Common myeloid progenitor, CD34-positive (primary cell): ENCODE results near the gene FASTK.

Experiments
- CTCF ChIA-PET: fragments of 350-600 bp; sonication (Branson Sonifier 250); formaldehyde crosslinking; loops from one replicate; lab custom pipeline; 2021; ENCODE audit warnings: antibody characterized with exemption; lab: Charles Lee
- POLR2A ChIA-PET: fragments of 350-600 bp; sonication (Branson Sonifier 250); formaldehyde crosslinking; loops from one replicate; lab custom pipeline; 2021; ENCODE audit warnings: antibody characterized with exemption; lab: Charles Lee
- DNase-seq, 3 donors: peaks; one replicate each; pipeline versions ENCODE4 v3.0.0 to v3.0.0-alpha.2; 2013
- H3K27ac ChIP-seq, 2 experiments: 1 replicate in 1 of 2; 2 replicates in 1 of 2; pipeline ENCODE4 v1.7.0; 2013; ENCODE audit warnings: inconsistent platforms in 2 of 2, low read length in 2 of 2, mild to moderate bottlenecking in 2 of 2, low read depth in 1 of 2, moderate library complexity in 1 of 2; ENCODE audit not compliant: severe bottlenecking in 2 of 2, insufficient read depth in 1 of 2, poor library complexity in 1 of 2
- H3K27me3 ChIP-seq, 5 experiments: replicated peaks in 2 of 5; 1 replicate in 3 of 5; 2 replicates in 2 of 5; pipeline versions ENCODE4 v1.6.1 to v1.7.0; 2013; ENCODE audit warnings: low read length in 4 of 5, mild to moderate bottlenecking in 2 of 5, moderate library complexity in 2 of 5, inconsistent platforms in 1 of 5; ENCODE audit not compliant: insufficient read depth in 5 of 5, control insufficient read depth in 4 of 5
- H3K36me3 ChIP-seq, 4 experiments: 1 replicate in 2 of 4; 2 replicates in 2 of 4; pipeline versions ENCODE4 v1.6.1 to v1.7.0; 2013; ENCODE audit warnings: low read length in 3 of 4, control low read depth in 1 of 4, mild to moderate bottlenecking in 1 of 4; ENCODE audit not compliant: control insufficient read depth in 4 of 4, insufficient read depth in 4 of 4
- H3K4me1 ChIP-seq, 4 experiments: 1 replicate in 3 of 4; 2 replicates in 1 of 4; pipeline versions ENCODE4 v1.6.1 to v1.7.1; 2013; ENCODE audit warnings: low read length in 3 of 4, mild to moderate bottlenecking in 3 of 4, control low read depth in 1 of 4, inconsistent platforms in 1 of 4, moderate library complexity in 1 of 4; ENCODE audit not compliant: control insufficient read depth in 4 of 4, insufficient read depth in 4 of 4; ENCODE audit errors: control extremely low read depth in 1 of 4
- H3K4me3 ChIP-seq, 7 experiments: 1 replicate in 4 of 7; 2 replicates in 3 of 7; pipeline versions ENCODE4 v1.5.1 to v1.7.0; 2013; ENCODE audit warnings: mild to moderate bottlenecking in 7 of 7, low read length in 6 of 7, moderate library complexity in 6 of 7, inconsistent platforms in 2 of 7, low read depth in 2 of 7, control low read depth in 1 of 7; ENCODE audit not compliant: insufficient read depth in 4 of 7, control insufficient read depth in 1 of 7; ENCODE audit errors: extremely low read depth in 1 of 7
- H3K9me3 ChIP-seq, 5 experiments: 1 replicate in 4 of 5; 2 replicates in 1 of 5; pipeline versions ENCODE4 v1.6.1 to v1.7.1; 2013; ENCODE audit warnings: low read length in 4 of 5, mild to moderate bottlenecking in 2 of 5, inconsistent platforms in 1 of 5, low read depth in 1 of 5, moderate library complexity in 1 of 5; ENCODE audit not compliant: control insufficient read depth in 4 of 5, insufficient read depth in 2 of 5; ENCODE audit errors: control extremely low read depth in 1 of 5
- WGBS: methylation state at CpG from one replicate; pipeline ENCODE4 v1.1.5; 2013; ENCODE audit not compliant: insufficient coverage; 5-methylcytosine and 5-hydroxymethylcytosine counted together

Gene FASTK

GRCh38 chr7:151078233-151079040 lies 2.2 kb downstream of the FASTK start:
- Histone ChIP-seq H3K4me3 (no peak overlapping the region), H3K36me3 (peaks cover 2 to 67% (median 32%) of the 10 kb centered on the region in 4 experiments), H3K4me1 (peaks cover 3 to 40% (median 36%) of the 10 kb centered on the region in 4 experiments), H3K27me3 (no peaks in the 10 kb centered on the region), H3K27ac (no peak overlapping the region), H3K9me3 (no peaks in the 10 kb centered on the region)
- POLR2A ChIA-PET: no interaction called here
- no peak for DNase-seq
- 83% methylated on average over 17 of the region's 22 CpGs for WGBS
- CTCF ChIA-PET: interaction anchor here (1.0 to 8.5 kb wide), 8 partner anchors 10 to 37 kb away, joined by 3 to 64 read pairs (median 12); partner anchors contain the start of genes CDK5 and SLC4A2

- Histone ChIP-seq H3K4me3 (no peak overlapping the region), H3K27ac (no peak overlapping the region), H3K36me3 (peaks cover 2 to 68% (median 34%) of the 10 kb centered on the region in 4 experiments), H3K9me3 (no peaks in the 10 kb centered on the region), H3K4me1 (peaks cover 3 to 38% (median 34%) of the 10 kb centered on the region in 4 experiments), H3K27me3 (no peaks in the 10 kb centered on the region)
- POLR2A ChIA-PET: interaction anchor here (1.1 kb wide), 1 partner anchor 12 kb away, joined by 4 read pairs; no protein-coding TSS in a partner anchor
- 92% methylated on average over 6 of the region's 10 CpGs for WGBS
- DNase-seq: no peak
- CTCF ChIA-PET: interaction anchor here (0.7 to 8.5 kb wide), 11 partner anchors 9 to 47 kb away, joined by 3 to 64 read pairs (median 5); partner anchors contain the start of genes CDK5 and SLC4A2
Measured at GRCh38 chr7:151077705-151078232, 2.8 kb downstream of the FASTK start.

GRCh38 chr7:151076863-151077704 lies 3.5 kb downstream of the FASTK start:
- Histone ChIP-seq H3K4me3 (no peak overlapping the region), H3K27ac (no peak overlapping the region), H3K27me3 (no peaks in the 10 kb centered on the region), H3K9me3 (no peaks in the 10 kb centered on the region), H3K36me3 (peaks cover 2 to 68% (median 38%) of the 10 kb centered on the region in 4 experiments), H3K4me1 (peaks cover 3 to 31% (median 27%) of the 10 kb centered on the region in 4 experiments)
- POLR2A ChIA-PET: interaction anchor here (1.1 kb wide), 1 partner anchor 13 kb away, joined by 4 read pairs; no protein-coding TSS in a partner anchor
- 90% methylated on average over 20 of the region's 33 CpGs for WGBS
- CTCF ChIA-PET: interaction anchor here (0.7 to 8.5 kb wide), 10 partner anchors 9 to 48 kb away, joined by 3 to 64 read pairs (median 5); partner anchors contain the start of genes CDK5 and SLC4A2
- peak in 2 of 3 donors; percentile 39 to 44 for DNase-seq

- no peak overlapping the region for H3K27ac ChIP-seq
- POLR2A ChIA-PET: no interaction called here
- H3K4me1 ChIP-seq: peaks cover 3 to 20% (median 17%) of the 10 kb centered on the region in 4 experiments
- H3K36me3 ChIP-seq: peaks cover 4 to 68% (median 46%) of the 10 kb centered on the region in 4 experiments
- DNase-seq: no peak
- CTCF ChIA-PET: interaction anchor here (0.7 to 8.5 kb wide), 9 partner anchors 8 to 39 kb away, joined by 3 to 64 read pairs (median 7); partner anchors contain the start of genes CDK5 and SLC4A2
- WGBS: 92% methylated on average over 8 of the region's 22 CpGs
- no peak overlapping the region for H3K4me3 ChIP-seq
- no peaks in the 10 kb centered on the region for H3K27me3 ChIP-seq
- no peaks in the 10 kb centered on the region for H3K9me3 ChIP-seq
Measured at GRCh38 chr7:151075978-151076426, 4.6 kb downstream of the FASTK start.

GRCh38 chr7:151075662-151075971 lies 5.0 kb downstream of the FASTK start:
- H3K36me3 ChIP-seq: peaks cover 4 to 72% (median 48%) of the 10 kb centered on the region in 4 experiments
- POLR2A ChIA-PET: no interaction called here
- no peak overlapping the region for H3K4me3 ChIP-seq
- H3K27ac ChIP-seq: no peak overlapping the region
- H3K27me3 ChIP-seq: no peaks in the 10 kb centered on the region
- CTCF ChIA-PET: interaction anchor here (1.2 to 8.5 kb wide), 5 partner anchors 10 to 35 kb away, joined by 3 to 64 read pairs (median 19); partner anchors contain the start of genes CDK5 and SLC4A2
- peaks cover 3 to 17% (median 15%) of the 10 kb centered on the region in 4 experiments for H3K4me1 ChIP-seq
- DNase-seq: no peak
- WGBS: 94% methylated on average over 6 of the region's 7 CpGs
- H3K9me3 ChIP-seq: no peaks in the 10 kb centered on the region

GRCh38 chr7:151074817-151075661 lies 5.6 kb downstream of the FASTK start:
- Histone ChIP-seq H3K4me3 (no peak overlapping the region), H3K4me1 (peaks cover 3 to 17% (median 13%) of the 10 kb centered on the region in 4 experiments), H3K36me3 (peaks cover 4 to 78% (median 54%) of the 10 kb centered on the region in 4 experiments), H3K27me3 (no peaks in the 10 kb centered on the region), H3K27ac (no peak overlapping the region), H3K9me3 (no peaks in the 10 kb centered on the region)
- DNase-seq: no peak
- CTCF ChIA-PET: interaction anchor here (1.0 to 8.5 kb wide), 5 partner anchors 14 to 36 kb away, joined by 4 to 64 read pairs (median 19); partner anchors contain the start of genes CDK5 and SLC4A2
- POLR2A ChIA-PET: no interaction called here
- 99% methylated on average over 26 of the region's 26 CpGs for WGBS
